Peyer's patch (tissue), 4 donors: ENCODE measurements around the gene PDXK. TPM values are rescaled to one million over a fixed set of nuclear protein-coding genes. Genes with fewer than 3 reads are reported as not detected.

ENCODE experiments used
- DNase-seq, 3 donors: peaks; one replicate each; pipeline ENCODE4 v3.0.0-alpha.2; 2017 to 2019
- H3K27ac ChIP-seq, 4 donors: fragments of 200-600 bp; sonication (generic); one replicate each; pipeline ENCODE4 v1.5.1; 2016 to 2019
- H3K27me3 ChIP-seq, 2 donors: fragments of 200-600 bp; sonication (generic); one replicate each; pipeline ENCODE4 v1.5.1; 2019
- H3K36me3 ChIP-seq, 3 donors: fragments of 200-600 bp; sonication (generic); one replicate each; pipeline ENCODE4 v1.5.1; 2016 to 2019
- H3K4me1 ChIP-seq, 4 donors: fragments of 200-600 bp; sonication (generic); one replicate each; pipeline ENCODE4 v1.5.1; 2016 to 2019
- H3K4me3 ChIP-seq, 4 donors: fragments of 200-600 bp; sonication (generic); 1 replicate in 3 of 4; 2 replicates in 1 of 4; pipeline ENCODE4 v1.5.1; 2016 to 2019; ENCODE audit warnings: mild to moderate bottlenecking in 1 of 4
- H3K9me3 ChIP-seq, 4 donors: fragments of 200-600 bp; sonication (generic); one replicate each; pipeline ENCODE4 v1.5.1; 2016 to 2019; ENCODE audit warnings: mild to moderate bottlenecking in 1 of 4
- CTCF ChIP-seq, 6 experiments: fragments of 450-650 bp in 4 of 6; fragments of 200-600 bp in 2 of 6; sonication (generic) in 1 of 6; IDR thresholded peaks; one replicate each; pipeline ENCODE4 v1.5.1; 2017 to 2019; ENCODE audit warnings: antibody characterized with exemption in 6 of 6, mild to moderate bottlenecking in 3 of 6, moderate library complexity in 1 of 6
- POLR2A ChIP-seq, 2 donors: fragments of 450-650 bp; IDR thresholded peaks; one replicate each; pipeline ENCODE4 v1.5.1; 2017; ENCODE audit warnings: antibody characterized with exemption in 2 of 2, mild to moderate bottlenecking in 2 of 2, moderate library complexity in 2 of 2
- total RNA-seq, 4 donors: library from RNA; depleted of rRNA; stranded (reverse); fragments of >200 nt; gene quantifications; one replicate each; pipeline ENCODE4 v1.1.0, GENCODE V29; 2016

The PDXK gene
- total RNA-seq, 4 donors from 2014 or later: 83.3 to 206 (median 152) TPM

- Histone ChIP-seq H3K4me1 (no peaks in the 10 kb centered on the region), H3K36me3 (peaks cover 0 to 80% (median 1%) of the 10 kb centered on the region in 3 donors), H3K27me3 (no peaks in the 10 kb centered on the region)
Observed at GRCh38 chr21:43681650-43682049, 37.3 kb upstream of the PDXK start.

GRCh38 chr21:43684424-43684823, 34.5 kb upstream of the PDXK start:
- Histone ChIP-seq H3K27ac (no peak overlapping the region), H3K4me1 (no peaks in the 10 kb centered on the region), H3K4me3 (no peak overlapping the region), H3K27me3 (no peaks in the 10 kb centered on the region), H3K36me3 (peaks cover 0 to 90% (median 2%) of the 10 kb centered on the region in 3 donors), H3K9me3 (no peaks in the 10 kb centered on the region)
- DNase-seq: no peak
- TF ChIP-seq CTCF (IDR thresholded peaks at IDR 0.05): no peak
- no peak for TF ChIP-seq POLR2A (IDR thresholded peaks at IDR 0.05)

More at GRCh38 chr21:43681650-43682049, 37.3 kb upstream of the PDXK start:
- no peak overlapping the region for H3K4me3 ChIP-seq
- no peaks in the 10 kb centered on the region for H3K9me3 ChIP-seq
- H3K27ac ChIP-seq: no peak overlapping the region
- DNase-seq: no peak
- TF ChIP-seq POLR2A (IDR thresholded peaks at IDR 0.05): no peak
- no peak for TF ChIP-seq CTCF (IDR thresholded peaks at IDR 0.05)

GRCh38 chr21:43686811-43687565, 31.9 kb upstream of the PDXK start:
- DNase-seq: no peak
- H3K36me3 ChIP-seq: peaks cover 0 to 100% (median 2%) of the 10 kb centered on the region in 3 donors
- H3K9me3 ChIP-seq: no peaks in the 10 kb centered on the region
- H3K4me3 ChIP-seq: no peak overlapping the region
- H3K27ac ChIP-seq: no peak overlapping the region
- no peaks in the 10 kb centered on the region for H3K27me3 ChIP-seq
- no peaks in the 10 kb centered on the region for H3K4me1 ChIP-seq
- TF ChIP-seq POLR2A (IDR thresholded peaks at IDR 0.05) (no peak), CTCF (IDR thresholded peaks at IDR 0.05) (no peak)

GRCh38 chr21:43687566-43688399, 31.1 kb upstream of the PDXK start:
- no peak overlapping the region for H3K27ac ChIP-seq
- TF ChIP-seq CTCF (IDR thresholded peaks at IDR 0.05): no peak
- no peak for TF ChIP-seq POLR2A (IDR thresholded peaks at IDR 0.05)
- peak in 1 of 3 donors; percentile 20 for DNase-seq
- H3K9me3 ChIP-seq: no peaks in the 10 kb centered on the region
- H3K4me1 ChIP-seq: no peaks in the 10 kb centered on the region
- H3K36me3 ChIP-seq: peaks cover 0 to 100% (median 2%) of the 10 kb centered on the region in 3 donors
- H3K4me3 ChIP-seq: no peak overlapping the region
- H3K27me3 ChIP-seq: no peaks in the 10 kb centered on the region

GRCh38 chr21:43688906-43689305, 30.0 kb upstream of the PDXK start:
- Histone ChIP-seq H3K27me3 (no peaks in the 10 kb centered on the region), H3K36me3 (peaks cover 0 to 99% (median 2%) of the 10 kb centered on the region in 3 donors), H3K4me1 (no peaks in the 10 kb centered on the region), H3K9me3 (no peaks in the 10 kb centered on the region), H3K4me3 (no peak overlapping the region), H3K27ac (no peak overlapping the region)
- no peak for DNase-seq
- no peak for TF ChIP-seq POLR2A (IDR thresholded peaks at IDR 0.05)
- TF ChIP-seq CTCF (IDR thresholded peaks at IDR 0.05): no peak
